ENCODE data around the gene KIAA0586. TPM values are rescaled to one million over a fixed set of nuclear protein-coding genes. Genes with fewer than 3 reads are reported as not detected.

KIAA0586 gene
- total RNA-seq, 1 experiment from 2014 or later = 20.9 TPM

DNA sequence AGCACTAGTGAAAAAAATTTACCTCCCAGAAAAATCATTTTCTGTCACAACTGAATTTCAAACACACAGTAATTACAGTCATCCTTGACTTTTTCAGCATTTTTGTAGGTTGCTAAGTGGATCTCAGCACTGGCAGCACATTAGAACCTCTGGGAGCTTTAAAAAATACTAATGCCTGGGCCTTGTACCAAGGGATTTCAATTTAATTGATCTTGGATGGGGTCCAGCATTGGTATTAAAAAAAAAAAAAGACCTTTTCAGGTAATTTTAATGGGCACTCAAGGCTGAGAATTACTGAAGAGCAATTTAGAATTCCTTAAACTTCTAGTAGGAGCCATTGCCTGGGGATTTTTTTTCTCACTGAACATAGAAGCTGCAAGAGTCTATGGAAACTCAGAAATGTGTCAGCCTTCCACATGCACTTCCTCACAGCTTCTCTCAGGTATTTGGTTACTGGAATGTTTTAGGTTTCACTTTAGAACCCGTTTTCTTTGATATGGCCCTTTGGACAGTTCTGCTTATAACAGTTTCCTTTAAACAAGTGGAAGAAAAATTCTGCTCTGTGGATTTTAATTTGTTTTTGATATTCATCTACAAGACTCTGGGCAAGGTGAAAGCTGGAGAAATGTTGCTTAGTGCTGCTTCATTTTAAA, 121.7 kb downstream of the KIAA0586 start:
- Histone ChIP-seq H3K23ac (ENCODE audit: insufficient read length, low read depth, low read length) (no peak overlapping the region), H3K27me3 (ENCODE audit: insufficient read depth, low read length) (no peaks in the 10 kb centered on the region), H3K18ac (ENCODE audit: insufficient read length, low read depth, low read length) (no peak overlapping the region), H3K14ac (ENCODE audit: insufficient read depth, low read length) (no peak overlapping the region), H2AK5ac (ENCODE audit: insufficient read length, low read length) (no peak overlapping the region), H3K4me2 (ENCODE audit: insufficient read depth, insufficient read length, low read length) (no peak overlapping the region), H2BK20ac (ENCODE audit: low read depth, low read length, poor library complexity, severe bottlenecking) (no peak overlapping the region), H3T11ph (ENCODE audit: low read length) (no peak overlapping the region), H4K8ac (replicated peaks; ENCODE audit: insufficient read length, low read depth, low read length) (no peak overlapping the region), H4K5ac (ENCODE audit: insufficient read length, low read depth, low read length) (no peak overlapping the region), H3K4me1 (ENCODE audit: insufficient read depth, low read length) (no peaks in the 10 kb centered on the region), H2BK120ac (ENCODE audit: low read depth, low read length, poor library complexity, severe bottlenecking) (no peak overlapping the region), H3K9me3 (ENCODE audit: control insufficient read depth, low read depth, low read length) (no peaks in the 10 kb centered on the region), H3K27ac (ENCODE audit: insufficient read length, low read depth, low read length) (no peak overlapping the region), H3K79me1 (ENCODE audit: insufficient read depth, low read depth, low read length, poor library complexity, severe bottlenecking) (no peaks in the 10 kb centered on the region), H3K4ac (ENCODE audit: low read depth, low read length) (no peak overlapping the region), H2BK12ac (ENCODE audit: insufficient read length, low read depth, low read length) (no peak overlapping the region), H2BK15ac (ENCODE audit: low read depth, low read length) (no peak overlapping the region), H3K9ac (ENCODE audit: extremely low read depth, insufficient read length, low read length) (no peak overlapping the region), H3K79me2 (ENCODE audit: insufficient read depth, low read length) (no peaks in the 10 kb centered on the region), H3K56ac (ENCODE audit: insufficient read length, low read depth, low read length) (no peak overlapping the region), H2BK5ac (ENCODE audit: insufficient read length, low read length) (no peak overlapping the region), H4K91ac (ENCODE audit: insufficient read length, low read depth, low read length) (no peak overlapping the region), H2AFZ (ENCODE audit: low read length) (no peak overlapping the region), H4K20me1 (ENCODE audit: control insufficient read depth, insufficient read depth, insufficient read length) (no peaks in the 10 kb centered on the region), H3K23me2 (ENCODE audit: insufficient read length, low read depth, low read length, poor library complexity, severe bottlenecking) (no peaks in the 10 kb centered on the region)
- Mint-ChIP-seq H3K4me3 (no peak overlapping the region), H3K27me3 (ENCODE audit: low read depth) (no peaks in the 10 kb centered on the region), H3K4me1 (no peaks in the 10 kb centered on the region), H3K27ac (no peak overlapping the region), H3K36me3 (ENCODE audit: insufficient read depth in 1 of 3, low read depth in 3 of 3) (no peaks in the 10 kb centered on the region), H3K9me3 (no peaks in the 10 kb centered on the region)
- no peak for DNase-seq
- no CpG with 5 or more reads among the region's 1 CpG for WGBS (ENCODE audit: extremely low coverage, insufficient read length, low lambda C conversion rate)
- TF ChIP-seq, protein P1, sequence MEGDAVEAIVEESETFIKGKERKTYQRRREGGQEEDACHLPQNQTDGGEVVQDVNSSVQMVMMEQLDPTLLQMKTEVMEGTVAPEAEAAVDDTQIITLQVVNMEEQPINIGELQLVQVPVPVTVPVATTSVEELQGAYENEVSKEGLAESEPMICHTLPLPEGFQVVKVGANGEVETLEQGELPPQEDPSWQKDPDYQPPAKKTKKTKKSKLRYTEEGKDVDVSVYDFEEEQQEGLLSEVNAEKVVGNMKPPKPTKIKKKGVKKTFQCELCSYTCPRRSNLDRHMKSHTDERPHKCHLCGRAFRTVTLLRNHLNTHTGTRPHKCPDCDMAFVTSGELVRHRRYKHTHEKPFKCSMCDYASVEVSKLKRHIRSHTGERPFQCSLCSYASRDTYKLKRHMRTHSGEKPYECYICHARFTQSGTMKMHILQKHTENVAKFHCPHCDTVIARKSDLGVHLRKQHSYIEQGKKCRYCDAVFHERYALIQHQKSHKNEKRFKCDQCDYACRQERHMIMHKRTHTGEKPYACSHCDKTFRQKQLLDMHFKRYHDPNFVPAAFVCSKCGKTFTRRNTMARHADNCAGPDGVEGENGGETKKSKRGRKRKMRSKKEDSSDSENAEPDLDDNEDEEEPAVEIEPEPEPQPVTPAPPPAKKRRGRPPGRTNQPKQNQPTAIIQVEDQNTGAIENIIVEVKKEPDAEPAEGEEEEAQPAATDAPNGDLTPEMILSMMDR (conservative IDR thresholded peaks at IDR 0.05) = no peak
